ENCODE measurements around the gene SIK2.

- no peak for TF ChIP-seq POLR2A (IDR thresholded peaks at IDR 0.05)
- TF ChIP-seq, protein P1, sequence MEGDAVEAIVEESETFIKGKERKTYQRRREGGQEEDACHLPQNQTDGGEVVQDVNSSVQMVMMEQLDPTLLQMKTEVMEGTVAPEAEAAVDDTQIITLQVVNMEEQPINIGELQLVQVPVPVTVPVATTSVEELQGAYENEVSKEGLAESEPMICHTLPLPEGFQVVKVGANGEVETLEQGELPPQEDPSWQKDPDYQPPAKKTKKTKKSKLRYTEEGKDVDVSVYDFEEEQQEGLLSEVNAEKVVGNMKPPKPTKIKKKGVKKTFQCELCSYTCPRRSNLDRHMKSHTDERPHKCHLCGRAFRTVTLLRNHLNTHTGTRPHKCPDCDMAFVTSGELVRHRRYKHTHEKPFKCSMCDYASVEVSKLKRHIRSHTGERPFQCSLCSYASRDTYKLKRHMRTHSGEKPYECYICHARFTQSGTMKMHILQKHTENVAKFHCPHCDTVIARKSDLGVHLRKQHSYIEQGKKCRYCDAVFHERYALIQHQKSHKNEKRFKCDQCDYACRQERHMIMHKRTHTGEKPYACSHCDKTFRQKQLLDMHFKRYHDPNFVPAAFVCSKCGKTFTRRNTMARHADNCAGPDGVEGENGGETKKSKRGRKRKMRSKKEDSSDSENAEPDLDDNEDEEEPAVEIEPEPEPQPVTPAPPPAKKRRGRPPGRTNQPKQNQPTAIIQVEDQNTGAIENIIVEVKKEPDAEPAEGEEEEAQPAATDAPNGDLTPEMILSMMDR (IDR thresholded peaks at IDR 0.05) = no peak
These were observed 176.9 kb downstream of the SIK2 start for GRCh38 chr11:111779118-111779517.

All from thyroid gland (tissue), 4 donors.